GM12878 (cell line): ENCODE data around the gene CRB3. TPM values are rescaled to one million over a fixed set of nuclear protein-coding genes. Genes with fewer than 3 reads are reported as not detected.

Experiments used
- ATAC-seq: fragments of 200-7000 bp; cut with Tn5 transposase; 3 replicates; pipeline ENCODE4 v1.9.1; 2020; ENCODE audit warnings: mild to moderate bottlenecking, moderate library complexity
- BruUV-seq: library from RNA; stranded (reverse); fragments of 400-500 nt; replicated peaks from 2 replicates; lab custom pipeline; 2021; lab: Mats Ljungman, UMichigan
- CTCF ChIA-PET: fragments of 300-600 bp; sonication (Branson Sonifier 250); formaldehyde crosslinking; extraction: SDS; loops from one replicate; lab custom pipeline; 2021; ENCODE audit warnings: inconsistent platforms; lab: Yijun Ruan, JAX
- POLR2A ChIA-PET: fragments of 350-600 bp; formaldehyde crosslinking; extraction: SDS; loops from one replicate; lab custom pipeline; 2021; ENCODE audit warnings: inconsistent platforms; lab: Charles Lee
- RAD21 ChIA-PET: fragments of 300-600 bp; sonication (Branson Sonifier 250); formaldehyde crosslinking; loops from one replicate; lab custom pipeline; 2023; ENCODE audit warnings: antibody characterized with exemption; ENCODE audit not compliant: unreplicated experiment; lab: Charles Lee
- SMC1A ChIA-PET: fragments of 300-600 bp; sonication (Branson Sonifier 250); formaldehyde crosslinking; loops from one replicate; lab custom pipeline; 2023; ENCODE audit not compliant: unreplicated experiment, uncharacterized antibody; lab: Charles Lee
- DNase-seq: peaks from one replicate; pipeline ENCODE4 v3.0.0-alpha.2; 2011; ENCODE audit warnings: low read depth, low spot score
- FAIRE-seq: peaks from 3 replicates; lab custom pipeline; 2011; peaks lifted over from hg19 to GRCh38; lab: Jason Lieb, UNC
- H2AFZ ChIP-seq: 2 replicates; pipeline ENCODE4 v1.6.0; 2011; ENCODE audit warnings: low read depth, low read length, control low read depth; ENCODE audit not compliant: control insufficient read depth
- H3K27ac ChIP-seq: 2 replicates; pipeline ENCODE4 v1.5.1; 2011; ENCODE audit warnings: control low read depth; ENCODE audit not compliant: control insufficient read depth, insufficient read depth
- H3K27me3 ChIP-seq, 2 experiments: replicated peaks in 1 of 2; 2 replicates each; pipeline versions ENCODE4 v1.6.0 to v1.6.1; 2011; ENCODE audit warnings: low read length in 1 of 2; ENCODE audit not compliant: control insufficient read depth in 2 of 2, insufficient read depth in 2 of 2
- H3K36me3 ChIP-seq, 2 experiments: 2 replicates each; pipeline ENCODE4 v1.5.1; 2011; ENCODE audit warnings: low read length in 1 of 2; ENCODE audit not compliant: control insufficient read depth in 2 of 2, insufficient read depth in 2 of 2
- H3K4me1 ChIP-seq: 2 replicates; pipeline ENCODE4 v1.6.1; 2011; ENCODE audit warnings: mild to moderate bottlenecking, low read length, moderate library complexity, mixed read lengths; ENCODE audit not compliant: control insufficient read depth, insufficient read depth
- H3K4me2 ChIP-seq: 2 replicates; pipeline ENCODE4 v1.6.0; 2011; ENCODE audit warnings: control low read depth; ENCODE audit not compliant: control insufficient read depth, insufficient read depth
- H3K4me3 ChIP-seq: fragments of 200-600 bp; sonication (generic); 2 replicates; pipeline ENCODE4 v1.5.1; 2016
- H3K79me2 ChIP-seq: 2 replicates; pipeline ENCODE4 v1.6.0; 2011; ENCODE audit warnings: low read length; ENCODE audit not compliant: control insufficient read depth, insufficient read depth
- H3K9ac ChIP-seq: 2 replicates; pipeline ENCODE4 v1.8.0; 2011; ENCODE audit warnings: low read length, control low read depth, mixed read lengths; ENCODE audit not compliant: control insufficient read depth, insufficient read depth
- H3K9me3 ChIP-seq: replicated peaks from 3 replicates; pipeline ENCODE4 v1.5.1; 2011; ENCODE audit warnings: mild to moderate bottlenecking, low read length; ENCODE audit not compliant: control insufficient read depth, insufficient read depth
- H4K20me1 ChIP-seq: 2 replicates; pipeline ENCODE4 v1.6.0; 2011; ENCODE audit not compliant: control insufficient read depth, insufficient read depth
- CBX5 ChIP-seq: sonication (generic); IDR thresholded peaks from 2 replicates; pipeline ENCODE4 v1.6.1; 2016; ENCODE audit warnings: low read depth, moderate library complexity, mild to moderate bottlenecking, inconsistent platforms
- DPF2 ChIP-seq: fragments of 450-650 bp; IDR thresholded peaks from 2 replicates; pipeline ENCODE4 v1.6.1; 2017; ENCODE audit warnings: mild to moderate bottlenecking
- ESRRA ChIP-seq: IDR thresholded peaks from 2 replicates; pipeline ENCODE4 v1.6.1; 2012; ENCODE audit warnings: mild to moderate bottlenecking, low read length, improper control_type of control experiment
- KDM1A ChIP-seq: fragments of 200-600 bp; sonication (generic); IDR thresholded peaks from 2 replicates; pipeline ENCODE4 v1.6.1; 2016; ENCODE audit warnings: borderline replicate concordance
- LARP7 ChIP-seq: fragments of 450-650 bp; IDR thresholded peaks from 2 replicates; pipeline ENCODE4 v1.6.1; 2017; ENCODE audit warnings: mild to moderate bottlenecking
- MXI1 ChIP-seq: fragments of 150-350 bp; IDR thresholded peaks from 2 replicates; pipeline ENCODE4 v1.6.1; 2011; ENCODE audit warnings: low read depth, mild to moderate bottlenecking, inconsistent platforms, low read length, improper control_type of control experiment
- NBN ChIP-seq: fragments of 450-650 bp; IDR thresholded peaks from 2 replicates; pipeline ENCODE4 v1.6.1; 2016
- NR2F1 ChIP-seq: fragments of 450-650 bp; conservative IDR thresholded peaks from 2 replicates; pipeline ENCODE4 v1.6.1; 2017; ENCODE audit warnings: mild to moderate bottlenecking
- PAX5 ChIP-seq: IDR thresholded peaks from 2 replicates; pipeline ENCODE4 v1.6.1; 2011; ENCODE audit warnings: low read depth, low read length, borderline replicate concordance
- POLR2AphosphoS2 ChIP-seq: IDR thresholded peaks from 2 replicates; pipeline ENCODE4 v1.6.1; 2011; ENCODE audit warnings: low read depth, mild to moderate bottlenecking, low read length, improper control_type of control experiment, moderate library complexity
- RBBP5 ChIP-seq: fragments of 200-600 bp; sonication (generic); conservative IDR thresholded peaks from 2 replicates; pipeline ENCODE4 v1.6.1; 2016
- SMARCA5 ChIP-seq: fragments of 450-650 bp; IDR thresholded peaks from 2 replicates; pipeline ENCODE4 v1.6.1; 2017; ENCODE audit warnings: mild to moderate bottlenecking
- SMC3 ChIP-seq: IDR thresholded peaks from 2 replicates; pipeline ENCODE4 v1.6.1; 2011; ENCODE audit warnings: low read length, improper control_type of control experiment, borderline replicate concordance
- TAF1 ChIP-seq: IDR thresholded peaks from 2 replicates; pipeline ENCODE4 v1.6.1; 2011; ENCODE audit warnings: mild to moderate bottlenecking, low read depth, low read length, borderline replicate concordance
- TCF3 ChIP-seq: IDR thresholded peaks from 2 replicates; pipeline ENCODE4 v1.6.1; 2012; ENCODE audit warnings: low read depth, mild to moderate bottlenecking, low read length, borderline replicate concordance; ENCODE audit not compliant: insufficient read depth
- WGBS: methylation state at CpG from one replicate; pipeline ENCODE4 v1.1.6; 2016; ENCODE audit warnings: low lambda C conversion rate; ENCODE audit not compliant: insufficient replicate concordance, insufficient coverage; ENCODE audit errors: missing lambda C conversion rate; 5-methylcytosine and 5-hydroxymethylcytosine counted together
- in situ Hi-C: fragments of 300-500 bp; cut with MboI; formaldehyde crosslinking; loops from 9 replicates; pipeline ENCODE4 v1.14.3; 2018; ENCODE audit warnings: mixed read lengths
- intact Hi-C: fragments of 100-400 bp; cut with micrococcal nuclease; formaldehyde crosslinking; loops from one replicate; pipeline ENCODE4 v1.14.2; 2022; ENCODE audit not compliant: unreplicated experiment
- polyA plus RNA-seq, 11 experiments: library from polyadenylated mRNA; depleted of rRNA in 4 of 11; unstranded in 6 of 11; stranded (reverse) in 5 of 11; fragments of >200 nt; fragmentation: Nextera tagmentation in 4 of 11; fragmentation: Illumina TruSeq in 1 of 11; extraction: Ambion mirVana in 4 of 11; extraction: Trizol in 1 of 11; gene quantifications; 1 replicate in 1 of 11; 2 replicates in 10 of 11; pipeline versions ENCODE4 v1.2.1 to v1.2.3, GENCODE V29; 2011 to 2016; ENCODE audit warnings: inconsistent platforms in 2 of 11, missing spikeins in 2 of 11, low read depth in 1 of 11
- total RNA-seq, 4 experiments: library from RNA; depleted of rRNA in 3 of 4; stranded (reverse); fragments of >200 nt in 3 of 4; fragmentation: Illumina TruSeq in 1 of 4; extraction: Trizol in 1 of 4; gene quantifications; 2 replicates each; pipeline versions ENCODE4 v1.2.1 to v1.2.3, GENCODE V29; 2013 to 2021
- TF ChIP-seq, protein P1 (sequence below), 3 experiments: IDR thresholded peaks in 2 of 3; conservative IDR thresholded peaks in 1 of 3; 2 replicates each; pipeline ENCODE4 v1.5.1; 2011; ENCODE audit warnings: low read depth in 3 of 3, low read length in 3 of 3, mild to moderate bottlenecking in 3 of 3, control low read depth in 2 of 3, moderate library complexity in 2 of 3, inconsistent platforms in 1 of 3, mixed read lengths in 1 of 3; ENCODE audit not compliant: control insufficient read depth in 2 of 3, insufficient read depth in 1 of 3; ENCODE audit errors: extremely low read depth in 1 of 3
- TF ChIP-seq, protein P2 (sequence below): IDR thresholded peaks from 2 replicates; pipeline ENCODE4 v1.6.1; 2011; ENCODE audit warnings: borderline replicate concordance, low read depth, mild to moderate bottlenecking, moderate library complexity, low read length; ENCODE audit not compliant: insufficient read depth, poor library complexity, severe bottlenecking

CRB3 gene
- total and polyA plus RNA-seq, 10 of the 15 experiments (the other 5 are each of a cell fraction or from before 2014, with no cell fraction given): 0.11 to 1.9 (median 0.98) TPM; not detected in 1

DNA sequence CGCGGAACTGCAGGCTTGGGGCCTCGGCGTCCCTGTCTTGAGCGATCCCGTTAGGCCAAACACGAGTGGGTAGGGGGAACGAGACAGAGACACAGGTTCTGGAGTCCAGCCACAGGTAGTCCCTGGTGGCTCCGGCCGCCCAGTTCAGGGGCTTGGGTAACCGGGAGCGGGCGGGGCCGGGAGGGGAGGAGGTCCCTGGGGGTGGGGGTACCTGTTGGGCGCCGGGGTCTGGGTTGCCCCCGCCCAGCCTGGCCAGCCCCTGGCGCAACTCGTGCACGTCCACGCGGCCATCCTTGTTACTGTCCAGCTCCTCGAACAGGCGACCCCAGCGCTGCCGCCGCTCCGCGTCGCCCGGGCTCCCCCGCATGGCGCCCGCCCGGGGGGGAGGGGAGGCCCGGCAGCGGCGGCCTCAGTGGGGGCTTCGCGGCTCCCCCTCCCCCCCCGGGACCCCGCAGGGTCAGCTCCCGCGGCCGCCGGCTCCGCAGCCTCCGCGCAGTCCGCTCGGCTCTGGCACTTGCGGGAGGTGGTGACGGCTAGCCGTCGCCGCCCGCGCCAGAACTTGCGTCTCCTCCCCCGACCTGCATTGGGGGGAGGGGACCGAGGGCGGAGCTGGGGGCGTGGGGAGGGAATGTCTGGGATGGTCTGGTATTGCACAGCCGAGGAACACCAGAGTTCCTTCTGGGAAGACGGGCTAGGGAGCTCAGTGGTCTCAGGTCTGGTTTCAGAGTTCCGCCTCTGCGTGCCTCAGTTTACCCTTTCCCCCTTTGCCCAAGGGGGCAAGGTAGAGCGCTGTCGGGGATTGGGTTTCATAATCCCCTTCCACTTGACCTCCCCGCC is 4.6 kb upstream of the CRB3 start, which contains the start of gene SLC25A23 (continued):
- peak; percentile 52; the same call in 1 of the 2 replicates for TF ChIP-seq NR2F1

DNA sequence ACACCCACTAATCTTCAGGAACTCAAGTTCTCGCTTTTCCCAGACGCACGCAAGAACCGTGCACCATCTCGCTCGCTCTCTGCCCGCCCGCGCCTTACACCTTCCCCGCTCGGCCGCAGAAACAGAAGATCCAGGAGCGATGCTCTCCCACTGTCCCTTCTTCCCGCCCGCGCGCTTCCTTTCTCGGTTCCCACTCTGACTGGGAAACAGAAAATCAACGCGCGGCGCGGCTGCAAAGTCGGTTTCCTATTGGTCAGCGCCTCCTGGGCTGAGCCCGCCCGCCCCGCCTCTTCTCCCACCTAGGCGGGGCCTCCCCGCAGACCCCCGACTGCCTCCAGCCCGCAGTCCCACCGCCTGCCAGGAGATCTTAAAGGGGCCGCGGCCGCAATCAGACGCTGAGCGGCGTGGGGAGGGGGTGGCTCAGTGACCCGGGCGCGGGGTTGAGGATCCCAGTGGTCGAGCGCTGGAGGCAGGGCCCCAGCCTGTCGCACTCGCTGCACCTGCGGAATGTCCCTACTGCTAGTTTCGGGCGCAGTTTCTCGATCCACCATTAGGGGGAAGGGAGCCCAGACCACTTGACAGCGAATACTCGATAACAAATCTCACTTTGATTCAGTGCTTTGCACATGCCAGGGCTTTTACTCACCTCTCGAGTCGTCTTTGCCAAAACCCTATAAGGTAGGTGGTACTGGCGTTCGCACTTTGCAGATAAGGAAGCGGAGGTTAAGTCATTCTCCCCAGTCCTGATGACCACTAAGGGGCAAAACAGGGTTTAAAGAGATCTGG is 3.8 kb upstream of the CRB3 start:
- H2AFZ ChIP-seq: peak overlapping the region; percentile 81
- RAD21 ChIA-PET: interaction anchor here (0.6 to 2.1 kb wide), 9 partner anchors 20 to 402 kb away, joined by 3 to 11 read pairs (median 3); partner anchors contain the start of genes CLPP and DENND1C
- peaks cover 18% of the 10 kb centered on the region for H3K79me2 ChIP-seq
- intact Hi-C loops: loop anchor here (1.0 kb wide), 1 partner anchor 35 kb away; no protein-coding TSS in a partner anchor
- under 1% methylated on average over 57 of the region's 57 CpGs for WGBS
- no peaks in the 10 kb centered on the region for H4K20me1 ChIP-seq
- H3K27me3 ChIP-seq: no peaks in the 10 kb centered on the region
- H3K27ac ChIP-seq: peak overlapping the region; percentile 94
- in situ Hi-C loops: no loop called here
- H3K9ac ChIP-seq: peak overlapping the region; percentile 82
- TSS peak; percentile 85 for BruUV-seq
- FAIRE-seq (peak; percentile 99), ATAC-seq (peak; percentile 84), DNase-seq (peak; percentile 89)
- POLR2A ChIA-PET: interaction anchor here (0.7 to 1.8 kb wide), 2 partner anchors 21 to 343 kb away, joined by 9 to 10 read pairs; partner anchors contain the start of gene DENND1C
- H3K36me3 ChIP-seq: peaks cover 3 to 9% of the 10 kb centered on the region in 2 experiments; a peak in 3 of 4 replicates
- H3K4me1 ChIP-seq: peaks cover 10% of the 10 kb centered on the region
- peak overlapping the region; percentile 80 for H3K4me3 ChIP-seq
- CTCF ChIA-PET: interaction anchor here (2.0 kb wide), 1 partner anchor 22 kb away, joined by 7 read pairs; the partner anchor contains the start of gene DENND1C
- SMC1A ChIA-PET: interaction anchor here (1.1 kb wide), 1 partner anchor 62 kb away, joined by 3 read pairs; no protein-coding TSS in a partner anchor
- peaks cover 2% of the 10 kb centered on the region; the same call in 1 of the 3 replicates for H3K9me3 ChIP-seq
- H3K4me2 ChIP-seq: peak overlapping the region; percentile 73
- TF ChIP-seq RBBP5: no peak
- TF ChIP-seq, protein P1, sequence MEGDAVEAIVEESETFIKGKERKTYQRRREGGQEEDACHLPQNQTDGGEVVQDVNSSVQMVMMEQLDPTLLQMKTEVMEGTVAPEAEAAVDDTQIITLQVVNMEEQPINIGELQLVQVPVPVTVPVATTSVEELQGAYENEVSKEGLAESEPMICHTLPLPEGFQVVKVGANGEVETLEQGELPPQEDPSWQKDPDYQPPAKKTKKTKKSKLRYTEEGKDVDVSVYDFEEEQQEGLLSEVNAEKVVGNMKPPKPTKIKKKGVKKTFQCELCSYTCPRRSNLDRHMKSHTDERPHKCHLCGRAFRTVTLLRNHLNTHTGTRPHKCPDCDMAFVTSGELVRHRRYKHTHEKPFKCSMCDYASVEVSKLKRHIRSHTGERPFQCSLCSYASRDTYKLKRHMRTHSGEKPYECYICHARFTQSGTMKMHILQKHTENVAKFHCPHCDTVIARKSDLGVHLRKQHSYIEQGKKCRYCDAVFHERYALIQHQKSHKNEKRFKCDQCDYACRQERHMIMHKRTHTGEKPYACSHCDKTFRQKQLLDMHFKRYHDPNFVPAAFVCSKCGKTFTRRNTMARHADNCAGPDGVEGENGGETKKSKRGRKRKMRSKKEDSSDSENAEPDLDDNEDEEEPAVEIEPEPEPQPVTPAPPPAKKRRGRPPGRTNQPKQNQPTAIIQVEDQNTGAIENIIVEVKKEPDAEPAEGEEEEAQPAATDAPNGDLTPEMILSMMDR (IDR thresholded peaks at IDR 0.05 in 2 of 3, conservative IDR thresholded peaks at IDR 0.05 in 1 of 3; ENCODE audit: control insufficient read depth in 2 of 3, extremely low read depth in 1 of 3, insufficient read depth in 1 of 3, low read depth in 3 of 3, low read length in 3 of 3): peak; percentile 57 to 67 (median 66)
- TF ChIP-seq PAX5: peak; percentile 59
- TF ChIP-seq, protein P2, sequence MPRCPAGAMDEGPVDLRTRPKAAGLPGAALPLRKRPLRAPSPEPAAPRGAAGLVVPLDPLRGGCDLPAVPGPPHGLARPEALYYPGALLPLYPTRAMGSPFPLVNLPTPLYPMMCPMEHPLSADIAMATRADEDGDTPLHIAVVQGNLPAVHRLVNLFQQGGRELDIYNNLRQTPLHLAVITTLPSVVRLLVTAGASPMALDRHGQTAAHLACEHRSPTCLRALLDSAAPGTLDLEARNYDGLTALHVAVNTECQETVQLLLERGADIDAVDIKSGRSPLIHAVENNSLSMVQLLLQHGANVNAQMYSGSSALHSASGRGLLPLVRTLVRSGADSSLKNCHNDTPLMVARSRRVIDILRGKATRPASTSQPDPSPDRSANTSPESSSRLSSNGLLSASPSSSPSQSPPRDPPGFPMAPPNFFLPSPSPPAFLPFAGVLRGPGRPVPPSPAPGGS: no peak
- peak; percentile 13; the same call in 1 of the 2 replicates for TF ChIP-seq SMC3
- TF ChIP-seq LARP7: peak; percentile 25; the same call in 1 of the 2 replicates
- TF ChIP-seq DPF2: peak; percentile 68; the same call in 1 of the 2 replicates
- TF ChIP-seq NBN: peak; percentile 86
- TF ChIP-seq POLR2AphosphoS2: 0 out of 2 replicates have a peak, but pooled peaks have one; percentile 72
- peak; percentile 52; the same call in 1 of the 2 replicates for TF ChIP-seq MXI1
- TF ChIP-seq KDM1A: no peak
- TF ChIP-seq TAF1: peak; percentile 68
- TF ChIP-seq CBX5: no peak
- peak; percentile 73 for TF ChIP-seq SMARCA5
- peak; percentile 63; the same call in 1 of the 2 replicates for TF ChIP-seq TCF3
- 0 out of 2 replicates have a peak, but pooled peaks have one; percentile 24 for TF ChIP-seq ESRRA
